GM12865 (cell line): ENCODE data around the gene GNB1L.

Source experiments
- DNase-seq: peaks from one replicate; pipeline ENCODE4 v3.0.0; 2010; ENCODE audit warnings: low read depth
- H3K4me3 ChIP-seq: 2 replicates; pipeline ENCODE4 v1.5.1; 2011; ENCODE audit warnings: mild to moderate bottlenecking, low read depth, low read length, control low read depth
- TF ChIP-seq, protein P1 (sequence below): IDR thresholded peaks from 2 replicates; pipeline ENCODE4 v1.5.1; 2011; ENCODE audit warnings: low read length, control low read depth, low read depth, inconsistent platforms; ENCODE audit not compliant: insufficient read depth; ENCODE audit errors: missing control alignments

The GNB1L gene

DNA sequence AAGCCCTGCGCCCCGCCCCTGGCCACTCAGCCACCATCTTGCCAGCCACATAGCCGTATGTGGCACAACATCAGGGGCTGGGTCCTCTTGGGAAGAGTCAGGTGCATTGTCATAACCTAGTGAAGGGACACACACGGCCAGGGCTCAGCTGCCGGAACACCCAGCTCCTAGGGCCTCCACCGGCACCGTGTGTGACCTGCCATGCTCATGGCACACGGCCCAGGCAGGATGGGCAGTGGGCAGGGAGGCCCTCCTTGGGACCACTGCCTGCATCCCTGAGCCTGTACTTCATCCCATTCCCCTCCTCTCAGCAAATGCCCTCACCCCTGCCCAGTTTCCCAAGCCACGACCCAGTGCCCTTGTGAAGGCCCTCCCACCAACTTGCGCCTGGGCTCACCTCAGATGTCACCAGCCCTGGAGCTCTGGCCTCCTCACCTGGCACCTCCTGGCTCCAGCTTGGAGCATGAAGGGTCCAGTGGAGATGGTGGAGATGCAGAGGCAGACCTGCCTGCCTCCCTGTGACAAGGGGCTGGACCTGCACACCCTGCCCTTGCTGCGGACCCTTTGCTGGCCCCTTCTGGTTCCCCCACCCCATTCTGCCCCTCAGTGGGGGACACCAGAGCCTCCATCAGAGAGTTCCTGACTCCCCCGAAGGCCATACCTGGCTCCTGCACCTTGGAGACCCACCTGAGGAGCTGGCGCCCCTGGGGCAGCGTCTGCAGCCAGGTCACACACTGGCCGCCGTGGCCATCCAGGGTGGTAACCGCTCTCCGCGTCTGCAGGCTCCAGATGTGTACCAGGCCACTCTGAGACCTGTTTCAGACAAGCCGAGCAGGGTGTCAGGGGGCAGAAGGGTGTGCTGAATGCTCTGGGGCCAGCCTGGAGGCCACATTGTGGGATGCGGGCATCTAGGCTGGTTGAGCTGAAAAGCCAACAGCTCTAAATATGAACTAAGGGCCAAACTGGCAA, 34.5 kb downstream of the GNB1L start:
- no peak overlapping the region for H3K4me3 ChIP-seq
- TF ChIP-seq, protein P1, sequence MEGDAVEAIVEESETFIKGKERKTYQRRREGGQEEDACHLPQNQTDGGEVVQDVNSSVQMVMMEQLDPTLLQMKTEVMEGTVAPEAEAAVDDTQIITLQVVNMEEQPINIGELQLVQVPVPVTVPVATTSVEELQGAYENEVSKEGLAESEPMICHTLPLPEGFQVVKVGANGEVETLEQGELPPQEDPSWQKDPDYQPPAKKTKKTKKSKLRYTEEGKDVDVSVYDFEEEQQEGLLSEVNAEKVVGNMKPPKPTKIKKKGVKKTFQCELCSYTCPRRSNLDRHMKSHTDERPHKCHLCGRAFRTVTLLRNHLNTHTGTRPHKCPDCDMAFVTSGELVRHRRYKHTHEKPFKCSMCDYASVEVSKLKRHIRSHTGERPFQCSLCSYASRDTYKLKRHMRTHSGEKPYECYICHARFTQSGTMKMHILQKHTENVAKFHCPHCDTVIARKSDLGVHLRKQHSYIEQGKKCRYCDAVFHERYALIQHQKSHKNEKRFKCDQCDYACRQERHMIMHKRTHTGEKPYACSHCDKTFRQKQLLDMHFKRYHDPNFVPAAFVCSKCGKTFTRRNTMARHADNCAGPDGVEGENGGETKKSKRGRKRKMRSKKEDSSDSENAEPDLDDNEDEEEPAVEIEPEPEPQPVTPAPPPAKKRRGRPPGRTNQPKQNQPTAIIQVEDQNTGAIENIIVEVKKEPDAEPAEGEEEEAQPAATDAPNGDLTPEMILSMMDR: no peak
- DNase-seq: no peak

DNA sequence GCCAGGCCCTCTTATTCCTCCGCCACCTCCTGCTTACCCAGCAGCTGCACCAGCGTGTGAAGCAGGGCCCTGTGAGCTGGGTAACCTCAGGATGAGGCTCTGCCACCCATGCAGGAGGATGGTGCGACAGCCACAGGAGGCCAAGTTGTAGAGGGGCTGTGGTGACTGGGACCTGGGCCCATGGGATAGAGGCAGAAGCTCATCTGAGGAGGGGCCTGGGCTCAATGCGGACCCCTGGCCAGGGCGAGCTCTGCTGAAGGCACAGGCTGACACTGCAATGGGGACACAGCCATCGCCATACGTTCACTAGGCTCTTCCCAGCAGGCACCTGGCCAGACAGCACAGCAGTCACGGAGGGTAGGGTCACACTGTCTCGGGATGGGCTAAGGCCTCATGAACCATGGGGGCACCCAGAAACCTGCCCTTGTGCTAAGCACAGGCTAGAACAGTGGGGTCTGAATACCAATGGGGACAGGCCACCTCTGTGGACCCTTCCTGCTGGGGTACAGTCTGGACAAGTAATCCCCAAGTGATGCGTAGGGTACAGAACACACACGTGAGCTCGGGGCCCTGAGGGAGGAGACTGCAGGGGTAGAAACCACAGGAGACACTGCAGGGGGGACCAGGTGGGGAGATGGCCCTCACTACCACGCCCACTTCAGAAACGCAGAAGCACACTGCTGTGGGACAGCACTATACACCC, 35.3 kb downstream of the GNB1L start:
- no peak for DNase-seq
- no peak overlapping the region for H3K4me3 ChIP-seq
- TF ChIP-seq, protein P1: no peak

DNA sequence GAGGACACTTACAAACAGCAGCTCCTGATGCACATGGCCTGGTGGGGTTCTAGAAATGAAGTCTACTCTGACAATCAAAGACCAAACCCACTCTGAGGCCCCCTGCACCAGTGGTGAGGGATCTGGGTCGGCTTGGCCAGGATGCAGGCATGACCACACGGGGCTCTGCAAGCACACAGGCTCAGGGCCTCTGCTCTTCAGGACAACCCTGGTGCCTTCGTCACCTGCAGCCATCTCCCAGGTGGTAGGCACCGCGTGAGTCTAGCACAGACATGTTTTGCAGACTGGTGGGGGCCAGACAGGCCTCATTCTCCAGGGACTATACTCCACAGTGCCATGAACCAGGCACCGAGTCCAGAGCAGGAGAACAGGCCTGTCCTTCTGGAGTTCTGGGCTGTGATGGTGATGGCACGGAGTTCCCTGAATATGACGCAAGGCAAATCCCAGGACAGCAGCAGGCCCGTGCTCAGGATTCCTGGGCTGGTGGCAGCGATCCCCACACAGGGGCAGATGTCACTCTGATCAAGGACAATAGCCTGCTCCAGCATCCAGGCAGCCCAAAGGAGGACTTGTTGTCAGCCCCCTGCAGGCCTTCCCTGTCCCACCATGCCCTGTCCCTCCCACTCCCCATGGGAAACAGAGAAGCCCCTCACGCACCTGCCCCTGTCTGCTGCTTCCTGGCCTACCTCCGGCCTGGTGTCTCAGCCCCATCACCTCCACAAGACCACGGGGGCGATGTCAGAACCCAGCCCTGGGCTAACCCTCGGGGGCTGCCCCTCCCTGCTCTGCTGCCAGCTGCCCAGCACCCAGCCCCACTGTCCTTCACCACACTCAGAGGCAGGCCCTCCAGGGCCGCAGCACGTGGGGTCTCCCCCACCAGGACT, 36.1 kb downstream of the GNB1L start:
- no peak overlapping the region for H3K4me3 ChIP-seq
- no peak for DNase-seq
- TF ChIP-seq, protein P1: no peak

DNA sequence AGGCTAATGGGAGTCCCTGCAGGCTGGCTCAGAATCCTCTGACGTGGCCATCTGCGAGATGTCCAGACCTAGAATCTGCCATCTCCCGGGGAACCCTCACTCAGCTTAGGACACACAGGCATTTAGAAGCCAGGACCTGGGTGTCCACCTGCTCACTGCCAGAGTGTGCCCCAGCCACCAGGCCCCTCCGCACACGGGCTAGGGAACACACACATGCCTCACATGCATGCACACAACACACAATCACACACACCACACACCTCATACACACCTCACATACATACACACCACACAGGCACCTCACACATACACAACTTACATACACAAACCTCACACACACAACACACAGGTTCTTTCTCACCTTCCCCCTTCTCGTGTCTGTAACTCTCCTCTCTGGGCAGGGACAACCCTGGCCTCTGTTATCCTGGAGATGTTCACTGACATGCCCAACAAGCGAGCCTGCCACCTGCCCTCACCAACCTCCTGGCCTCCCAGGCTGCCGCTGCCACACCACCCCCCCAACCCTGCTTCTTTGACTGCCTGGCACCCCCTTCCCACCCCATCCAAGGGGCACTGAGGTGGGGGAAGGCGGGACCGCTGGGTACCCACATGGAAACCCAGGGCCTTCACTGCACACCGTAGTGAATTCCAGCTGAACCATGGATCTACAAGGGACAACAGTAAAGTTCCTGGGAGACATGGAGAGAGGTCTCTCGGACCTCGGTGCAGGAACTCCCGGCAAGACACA, 38.1 kb downstream of the GNB1L start:
- no peak overlapping the region for H3K4me3 ChIP-seq
- TF ChIP-seq, protein P1: no peak
- DNase-seq: no peak

DNA sequence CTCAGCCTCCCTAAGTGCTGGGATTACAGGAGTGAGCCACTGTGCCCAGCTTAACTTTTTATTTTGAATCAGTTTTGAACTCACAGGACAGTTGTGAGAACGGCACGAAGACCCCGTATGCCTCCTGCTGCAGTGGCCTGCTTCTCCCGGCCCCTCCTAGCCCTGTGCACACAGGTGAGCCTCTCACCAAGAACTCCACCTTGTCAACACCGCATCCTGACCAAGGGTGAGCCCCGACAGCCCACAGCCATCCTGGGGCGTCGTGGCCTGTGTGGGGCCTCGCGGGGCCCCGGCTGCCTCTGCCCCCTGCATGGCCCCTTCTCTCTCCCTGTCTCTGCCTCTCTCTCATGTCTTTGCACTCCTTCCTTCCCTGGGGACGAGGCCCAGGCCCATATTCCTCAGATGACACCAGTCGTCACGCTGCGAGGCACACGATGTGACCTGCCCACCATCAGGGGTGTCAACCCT, 38.8 kb downstream of the GNB1L start:
- no peak for DNase-seq
- TF ChIP-seq, protein P1: no peak

DNA sequence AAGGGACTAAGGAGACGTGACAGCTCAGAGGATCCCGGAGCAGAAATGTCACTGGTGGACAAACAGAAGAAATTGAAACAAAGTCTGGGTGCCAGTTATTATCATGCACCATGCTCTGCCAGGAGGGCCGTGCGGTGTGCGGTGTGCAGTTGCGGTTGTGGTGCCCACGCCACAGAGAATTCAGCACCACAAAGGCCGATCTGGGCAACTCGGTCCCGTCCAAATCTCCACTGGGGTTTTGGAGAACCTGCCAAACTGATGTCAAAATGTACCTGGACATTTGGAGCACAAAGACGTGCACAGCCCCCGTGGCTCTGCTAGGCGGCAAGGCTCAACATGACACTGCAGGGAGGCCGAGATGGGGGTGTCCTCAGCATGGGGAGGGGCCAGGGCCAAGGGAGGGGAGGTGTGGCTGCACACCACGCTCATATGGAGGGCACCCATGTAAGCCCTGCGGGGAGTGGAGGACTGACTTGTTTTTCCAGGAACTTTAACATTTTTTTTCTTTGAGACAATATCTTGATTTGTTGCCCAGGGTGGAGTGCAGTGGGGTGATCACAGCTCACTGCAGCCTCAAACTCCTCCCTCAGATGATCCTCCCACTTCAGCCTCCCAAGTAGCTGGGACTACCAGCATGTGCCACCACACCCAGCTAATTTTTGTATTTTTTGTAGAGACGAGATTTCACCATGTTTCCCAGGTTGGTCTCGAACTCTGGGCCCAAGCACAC, 39.4 kb downstream of the GNB1L start:
- TF ChIP-seq, protein P1: no peak
- no peak for DNase-seq
- H3K4me3 ChIP-seq: no peak overlapping the region

More for the DNA sequence above, 38.8 kb downstream of the GNB1L start:
- no peak overlapping the region for H3K4me3 ChIP-seq
